Neural crest cell (in vitro differentiated cells): ENCODE data around the gene ABCC10. TPM values are rescaled to one million over a fixed set of nuclear protein-coding genes. Genes with fewer than 3 reads are reported as not detected.

Source experiments
- DNase-seq: peaks from one replicate; pipeline ENCODE4 v3.0.0; 2021; ENCODE audit warnings: low read depth, mixed read lengths, low spot score
- H3K27ac Mint-ChIP-seq: one replicate; pipeline ENCODE4 v1.8.0; 2021; ENCODE audit warnings: mild to moderate bottlenecking, mixed read lengths; ENCODE audit not compliant: unreplicated experiment
- H3K27me3 Mint-ChIP-seq: 2 replicates; pipeline ENCODE4 v1.8.0; 2021; ENCODE audit warnings: low read depth, mild to moderate bottlenecking, mixed read lengths
- H3K36me3 Mint-ChIP-seq: 2 replicates; pipeline ENCODE4 v1.8.0; 2021; ENCODE audit warnings: low read depth, mild to moderate bottlenecking, mixed read lengths
- H3K4me1 Mint-ChIP-seq: 2 replicates; pipeline ENCODE4 v1.8.0; 2021; ENCODE audit warnings: mixed read lengths
- H3K4me3 Mint-ChIP-seq: one replicate; pipeline ENCODE4 v1.8.0; 2021; ENCODE audit warnings: mild to moderate bottlenecking, mixed read lengths
- H3K9me3 Mint-ChIP-seq: 2 replicates; pipeline ENCODE4 v1.8.0; 2021; ENCODE audit warnings: mixed read lengths
- total RNA-seq: library from RNA; stranded (reverse); gene quantifications from 2 replicates; pipeline ENCODE4 v1.2.1, GENCODE V29; 2021
- TF ChIP-seq, protein P1 (sequence below): fragments of 200-600 bp; sonication (generic); conservative IDR thresholded peaks from 2 replicates; pipeline ENCODE4 v1.5.0; 2021; ENCODE audit warnings: antibody characterized with exemption, mild to moderate bottlenecking

The ABCC10 gene
- total RNA-seq, 1 donor from 2014 or later: 34.1 TPM

DNA sequence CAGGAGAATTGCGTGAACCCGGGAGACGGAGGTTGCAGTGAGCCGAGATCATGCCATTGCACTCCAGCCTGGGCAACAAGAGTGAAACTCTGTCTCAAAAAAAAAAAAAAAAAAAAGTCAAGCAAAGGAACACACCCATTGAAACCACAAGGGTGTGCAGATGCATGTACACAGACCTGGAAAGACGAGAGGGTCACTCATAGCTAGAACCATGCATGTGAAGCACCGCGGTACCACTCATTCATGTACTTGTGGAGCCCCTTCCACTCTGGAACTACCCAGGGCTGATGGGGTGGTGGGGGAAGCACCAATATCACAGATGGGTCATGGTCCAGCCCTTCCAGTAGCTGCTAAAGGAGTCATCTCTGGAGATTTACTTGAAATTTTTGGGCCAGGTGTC, 42.6 kb downstream of the ABCC10 start:
- no peak overlapping the region for H3K4me3 Mint-ChIP-seq
- H3K36me3 Mint-ChIP-seq: no peaks in the 10 kb centered on the region

DNA sequence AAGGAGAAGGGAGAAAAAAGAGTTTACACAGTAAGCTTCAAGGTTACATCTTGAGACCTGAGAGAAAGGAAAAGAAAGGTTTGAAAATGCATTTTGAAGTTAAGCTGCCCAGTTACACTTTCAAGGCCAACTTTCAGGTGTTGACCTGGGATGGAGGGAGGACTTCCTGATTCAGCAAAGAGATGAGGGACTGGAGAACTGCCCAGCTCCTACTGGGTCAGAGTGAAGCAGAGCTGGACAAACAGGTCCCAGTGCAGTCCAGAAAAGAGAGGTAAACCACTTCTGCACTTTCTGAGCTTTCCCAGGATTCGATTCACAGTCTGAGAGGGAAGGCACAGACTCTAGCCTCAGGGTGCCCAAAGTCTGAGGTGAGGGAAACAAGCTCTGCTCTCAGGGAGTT, 44.1 kb downstream of the ABCC10 start:
- Mint-ChIP-seq H3K36me3 (no peaks in the 10 kb centered on the region), H3K4me1 (peaks cover 4% of the 10 kb centered on the region), H3K9me3 (no peaks in the 10 kb centered on the region), H3K27me3 (peaks cover 17% of the 10 kb centered on the region), H3K4me3 (no peak overlapping the region), H3K27ac (no peak overlapping the region)
- DNase-seq: no peak
- TF ChIP-seq, protein P1, sequence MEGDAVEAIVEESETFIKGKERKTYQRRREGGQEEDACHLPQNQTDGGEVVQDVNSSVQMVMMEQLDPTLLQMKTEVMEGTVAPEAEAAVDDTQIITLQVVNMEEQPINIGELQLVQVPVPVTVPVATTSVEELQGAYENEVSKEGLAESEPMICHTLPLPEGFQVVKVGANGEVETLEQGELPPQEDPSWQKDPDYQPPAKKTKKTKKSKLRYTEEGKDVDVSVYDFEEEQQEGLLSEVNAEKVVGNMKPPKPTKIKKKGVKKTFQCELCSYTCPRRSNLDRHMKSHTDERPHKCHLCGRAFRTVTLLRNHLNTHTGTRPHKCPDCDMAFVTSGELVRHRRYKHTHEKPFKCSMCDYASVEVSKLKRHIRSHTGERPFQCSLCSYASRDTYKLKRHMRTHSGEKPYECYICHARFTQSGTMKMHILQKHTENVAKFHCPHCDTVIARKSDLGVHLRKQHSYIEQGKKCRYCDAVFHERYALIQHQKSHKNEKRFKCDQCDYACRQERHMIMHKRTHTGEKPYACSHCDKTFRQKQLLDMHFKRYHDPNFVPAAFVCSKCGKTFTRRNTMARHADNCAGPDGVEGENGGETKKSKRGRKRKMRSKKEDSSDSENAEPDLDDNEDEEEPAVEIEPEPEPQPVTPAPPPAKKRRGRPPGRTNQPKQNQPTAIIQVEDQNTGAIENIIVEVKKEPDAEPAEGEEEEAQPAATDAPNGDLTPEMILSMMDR: no peak

More for the DNA sequence above, 42.6 kb downstream of the ABCC10 start:
- DNase-seq: no peak
- peaks cover 4% of the 10 kb centered on the region for H3K4me1 Mint-ChIP-seq
- no peaks in the 10 kb centered on the region for H3K9me3 Mint-ChIP-seq
- TF ChIP-seq, protein P1: no peak
- H3K27ac Mint-ChIP-seq: no peak overlapping the region
- peaks cover 19% of the 10 kb centered on the region for H3K27me3 Mint-ChIP-seq

DNA sequence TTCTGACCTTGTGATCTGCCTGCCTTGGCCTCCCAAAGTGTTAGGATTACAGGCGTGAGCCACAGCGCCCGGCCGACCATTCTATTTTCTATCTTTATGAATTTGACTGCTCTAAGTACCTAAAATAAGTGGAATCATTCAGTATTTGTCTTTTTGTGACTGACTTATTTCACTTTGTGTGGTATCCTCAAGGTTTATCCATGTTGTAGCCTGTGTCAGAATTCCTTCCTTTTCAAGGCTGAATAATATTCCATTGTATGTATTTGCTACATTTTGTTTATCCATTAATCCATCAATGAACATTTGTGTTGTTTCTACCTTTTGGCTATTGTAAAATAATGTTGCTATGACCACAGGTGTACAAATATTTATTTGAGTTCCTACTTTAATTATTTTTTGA, 45.2 kb downstream of the ABCC10 start:
- DNase-seq: no peak
- Mint-ChIP-seq H3K36me3 (no peaks in the 10 kb centered on the region), H3K27ac (no peak overlapping the region), H3K4me3 (no peak overlapping the region), H3K9me3 (no peaks in the 10 kb centered on the region), H3K4me1 (peaks cover 14% of the 10 kb centered on the region), H3K27me3 (peaks cover 12% of the 10 kb centered on the region)
- TF ChIP-seq, protein P1: no peak

DNA sequence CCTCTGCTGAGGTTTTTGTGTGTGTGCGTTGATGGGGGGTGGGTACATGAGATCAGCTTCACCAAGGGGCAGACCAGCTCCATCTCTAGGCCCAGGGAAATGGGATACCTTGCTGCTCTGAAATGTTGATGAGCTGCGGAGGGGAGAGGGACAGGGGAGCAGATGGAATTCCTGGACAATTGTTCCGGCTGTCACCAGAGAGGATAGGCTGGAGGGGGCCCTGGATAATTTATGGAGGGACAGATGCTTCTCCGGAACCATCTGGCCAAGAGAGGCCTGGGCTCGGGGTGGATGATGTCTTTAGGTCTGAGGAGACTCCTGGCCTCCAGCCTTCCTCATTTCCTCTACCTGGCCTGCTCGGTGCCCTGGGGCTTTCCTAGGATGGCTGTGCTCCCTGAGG, 48.2 kb downstream of the ABCC10 start:
- peaks cover 7% of the 10 kb centered on the region for H3K27me3 Mint-ChIP-seq
- no peak overlapping the region for H3K27ac Mint-ChIP-seq
- TF ChIP-seq, protein P1: no peak
- peaks cover 33% of the 10 kb centered on the region for H3K4me1 Mint-ChIP-seq
- H3K36me3 Mint-ChIP-seq: no peaks in the 10 kb centered on the region
- no peak for DNase-seq
- peak overlapping the region; percentile 69 for H3K4me3 Mint-ChIP-seq
- no peaks in the 10 kb centered on the region for H3K9me3 Mint-ChIP-seq

DNA sequence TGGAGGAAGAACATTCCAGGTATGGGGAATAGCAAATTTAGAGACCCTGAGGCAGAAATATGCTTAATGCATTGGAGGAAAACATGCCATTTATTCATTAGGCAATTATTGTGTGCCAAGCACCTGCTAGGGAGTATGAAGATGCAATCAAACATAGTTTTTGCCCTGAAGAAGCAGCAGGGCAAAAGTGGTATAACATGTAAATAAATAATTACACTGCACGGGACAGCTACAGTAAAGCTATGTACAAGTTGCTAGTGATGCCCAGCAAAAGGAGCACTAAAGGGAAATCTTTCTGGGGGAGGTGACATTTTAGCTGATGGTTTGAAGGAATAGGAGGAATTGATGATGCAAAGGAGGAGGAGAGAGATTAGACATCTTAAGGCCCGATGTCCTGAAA, 49.4 kb downstream of the ABCC10 start:
- no peaks in the 10 kb centered on the region for H3K9me3 Mint-ChIP-seq
- peak overlapping the region; percentile 90 for H3K4me3 Mint-ChIP-seq
- no peaks in the 10 kb centered on the region for H3K27me3 Mint-ChIP-seq
- peaks cover 39% of the 10 kb centered on the region for H3K4me1 Mint-ChIP-seq
- H3K27ac Mint-ChIP-seq: no peak overlapping the region
- H3K36me3 Mint-ChIP-seq: no peaks in the 10 kb centered on the region
- no peak for DNase-seq
- TF ChIP-seq, protein P1: no peak
